Suprapubic skin (tissue), 4 donors: Measurements from ENCODE around the gene MAD1L1. TPM values are rescaled to one million over a fixed set of nuclear protein-coding genes. Genes with fewer than 3 reads are reported as not detected.

Experiments used
- DNase-seq, 2 donors: peaks; one replicate each; pipeline ENCODE4 v3.0.0-alpha.2; 2019; ENCODE audit warnings: low spot score in 2 of 2
- H3K27ac ChIP-seq: fragments of 200-600 bp; sonication (generic); one replicate; pipeline ENCODE4 v1.5.1; 2019
- H3K27me3 ChIP-seq: fragments of 200-600 bp; sonication (generic); one replicate; pipeline ENCODE4 v1.5.1; 2019
- H3K36me3 ChIP-seq: fragments of 200-600 bp; sonication (generic); one replicate; pipeline ENCODE4 v1.5.1; 2019
- H3K4me1 ChIP-seq: fragments of 200-600 bp; sonication (generic); one replicate; pipeline ENCODE4 v1.5.1; 2019
- H3K4me3 ChIP-seq: fragments of 200-600 bp; sonication (generic); one replicate; pipeline ENCODE4 v1.5.1; 2019; ENCODE audit warnings: mild to moderate bottlenecking
- H3K9me3 ChIP-seq: fragments of 200-600 bp; sonication (generic); one replicate; pipeline ENCODE4 v1.5.1; 2019
- CTCF ChIP-seq, 2 donors: fragments of 200-600 bp in 1 of 2; fragments of 450-650 bp in 1 of 2; sonication (generic) in 1 of 2; IDR thresholded peaks; one replicate each; pipeline ENCODE4 v1.5.1; 2016 to 2019; ENCODE audit warnings: antibody characterized with exemption in 2 of 2, mild to moderate bottlenecking in 1 of 2, moderate library complexity in 1 of 2
- EP300 ChIP-seq: sonication (generic); formaldehyde crosslinking; IDR thresholded peaks from one replicate; pipeline ENCODE4 v1.6.1; 2017; ENCODE audit warnings: antibody characterized with exemption
- POLR2A ChIP-seq, 2 donors: fragments of 450-650 bp; IDR thresholded peaks; one replicate each; pipeline ENCODE4 v1.6.1; 2017; ENCODE audit warnings: antibody characterized with exemption in 2 of 2, mild to moderate bottlenecking in 2 of 2, moderate library complexity in 2 of 2
- POLR2AphosphoS5 ChIP-seq, 3 donors: sonication (generic); formaldehyde crosslinking; IDR thresholded peaks; one replicate each; pipeline ENCODE4 v1.6.1; 2017; ENCODE audit warnings: antibody characterized with exemption in 3 of 3
- WGBS: methylation state at CpG from one replicate; pipeline ENCODE4 v1.1.5; 2018; 5-methylcytosine and 5-hydroxymethylcytosine counted together
- total RNA-seq, 4 donors: library from RNA; depleted of rRNA; stranded (reverse); fragments of >200 nt; gene quantifications; one replicate each; pipeline ENCODE4 v1.1.0, GENCODE V29; 2016

Gene MAD1L1
- total RNA-seq, 4 donors from 2014 or later = 53.2 to 69.8 (median 62.2) TPM

GRCh38 chr7:1969459-1970284 is 263.1 kb downstream of the MAD1L1 start:
- 85% methylated on average over 8 of the region's 8 CpGs for WGBS

GRCh38 chr7:1968397-1969111 is 264.2 kb downstream of the MAD1L1 start:
- WGBS = 96% methylated on average over 34 of the region's 36 CpGs
- TF ChIP-seq POLR2AphosphoS5 (IDR thresholded peaks at IDR 0.05) = no peak
- TF ChIP-seq POLR2A (IDR thresholded peaks at IDR 0.05) = no peak
- no peak for TF ChIP-seq EP300
- TF ChIP-seq CTCF (IDR thresholded peaks at IDR 0.05) = no peak

More at GRCh38 chr7:1969459-1970284, 263.1 kb downstream of the MAD1L1 start:
- TF ChIP-seq EP300 = no peak
- no peak for TF ChIP-seq POLR2AphosphoS5 (IDR thresholded peaks at IDR 0.05)
- no peaks in the 10 kb centered on the region for H3K9me3 ChIP-seq
- H3K4me1 ChIP-seq = no peaks in the 10 kb centered on the region
- H3K4me3 ChIP-seq = no peak overlapping the region
- H3K27ac ChIP-seq = no peak overlapping the region
- H3K36me3 ChIP-seq = peaks cover 10% of the 10 kb centered on the region
- peak in 1 of 2 donors; percentile 54 for DNase-seq
- H3K27me3 ChIP-seq = no peaks in the 10 kb centered on the region

GRCh38 chr7:1967512-1968396 is 265.0 kb downstream of the MAD1L1 start:
- DNase-seq = peak in 1 of 2 donors; percentile 37
- no peak overlapping the region for H3K4me3 ChIP-seq
- 96% methylated on average over 40 of the region's 45 CpGs for WGBS
- no peak for TF ChIP-seq CTCF (IDR thresholded peaks at IDR 0.05)
- no peak for TF ChIP-seq POLR2A (IDR thresholded peaks at IDR 0.05)
- TF ChIP-seq EP300 = no peak
- TF ChIP-seq POLR2AphosphoS5 (IDR thresholded peaks at IDR 0.05) = no peak
- H3K27me3 ChIP-seq = no peaks in the 10 kb centered on the region
- H3K36me3 ChIP-seq = peaks cover 10% of the 10 kb centered on the region
- H3K27ac ChIP-seq = no peak overlapping the region
- H3K9me3 ChIP-seq = no peaks in the 10 kb centered on the region
- no peaks in the 10 kb centered on the region for H3K4me1 ChIP-seq

More at GRCh38 chr7:1968397-1969111, 264.2 kb downstream of the MAD1L1 start:
- H3K4me3 ChIP-seq = no peak overlapping the region
- H3K27ac ChIP-seq = no peak overlapping the region
- peaks cover 10% of the 10 kb centered on the region for H3K36me3 ChIP-seq
- H3K27me3 ChIP-seq = no peaks in the 10 kb centered on the region
- peak in 1 of 2 donors; percentile 40 for DNase-seq
- H3K9me3 ChIP-seq = no peaks in the 10 kb centered on the region
- no peaks in the 10 kb centered on the region for H3K4me1 ChIP-seq

DNA sequence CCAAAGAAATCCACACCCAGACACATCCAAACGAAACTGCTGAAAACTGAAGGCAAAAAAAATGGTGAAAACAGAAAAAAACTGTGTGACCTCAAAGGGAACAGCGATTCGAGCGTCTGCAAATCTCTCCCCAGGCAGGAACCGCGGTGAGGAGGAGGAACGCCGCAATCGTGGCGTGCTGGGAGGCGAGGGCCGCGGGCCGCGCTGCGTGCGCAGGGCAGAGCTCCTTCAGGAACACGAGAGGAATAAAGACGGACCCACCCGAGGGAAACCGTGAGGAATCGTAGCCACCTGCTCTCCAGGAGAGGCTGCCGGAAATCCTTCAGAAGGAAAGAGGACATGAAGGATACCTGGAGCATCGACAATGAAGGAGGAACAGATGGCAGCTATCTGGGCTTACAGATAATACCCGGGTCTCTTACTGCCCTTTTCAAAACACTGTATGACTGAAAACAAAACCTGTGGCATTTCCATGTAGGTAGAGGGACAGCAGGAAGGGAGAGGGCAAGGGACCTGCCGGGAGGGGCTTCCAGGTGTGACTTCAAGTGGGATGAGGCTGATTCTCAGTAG is 266.0 kb downstream of the MAD1L1 start:
- 95% methylated on average over 26 of the region's 26 CpGs for WGBS
- Histone ChIP-seq H3K9me3 (no peaks in the 10 kb centered on the region), H3K36me3 (peaks cover 10% of the 10 kb centered on the region), H3K27ac (no peak overlapping the region), H3K4me1 (no peaks in the 10 kb centered on the region), H3K27me3 (no peaks in the 10 kb centered on the region), H3K4me3 (no peak overlapping the region)
- DNase-seq = peak in 1 of 2 donors; percentile 45
- no peak for TF ChIP-seq POLR2AphosphoS5 (IDR thresholded peaks at IDR 0.05)
- TF ChIP-seq POLR2A (IDR thresholded peaks at IDR 0.05) = no peak
- TF ChIP-seq CTCF (IDR thresholded peaks at IDR 0.05) = no peak
- no peak for TF ChIP-seq EP300

GRCh38 chr7:1965579-1966294 is 267.0 kb downstream of the MAD1L1 start:
- no peaks in the 10 kb centered on the region for H3K27me3 ChIP-seq
- peak in 1 of 2 donors; percentile 40 for DNase-seq
- WGBS = 91% methylated on average over 24 of the region's 26 CpGs
- no peak overlapping the region for H3K4me3 ChIP-seq
- H3K27ac ChIP-seq = no peak overlapping the region
- TF ChIP-seq EP300 (no peak), POLR2A (IDR thresholded peaks at IDR 0.05) (no peak), POLR2AphosphoS5 (IDR thresholded peaks at IDR 0.05) (no peak), CTCF (IDR thresholded peaks at IDR 0.05) (no peak)
- H3K4me1 ChIP-seq = no peaks in the 10 kb centered on the region
- H3K9me3 ChIP-seq = no peaks in the 10 kb centered on the region
- peaks cover 10% of the 10 kb centered on the region for H3K36me3 ChIP-seq
